GM19035 (cell line): ENCODE measurements around the gene ENDOV.

Experiments used
- ATAC-seq: cut with Tn5 transposase; IDR thresholded peaks from one replicate; pipeline ENCODE4 v1.9.1; 2021; ENCODE audit not compliant: unreplicated experiment

The ENDOV gene

GRCh38 chr17:80480248-80480647, 65.3 kb downstream of the ENDOV start:
- ATAC-seq, result no peak

- ATAC-seq, result no peak
These were observed 66.5 kb downstream of the ENDOV start for GRCh38 chr17:80481284-80482057.

GRCh38 chr17:80482058-80482318, 67.0 kb downstream of the ENDOV start:
- no peak for ATAC-seq

GRCh38 chr17:80482555-80483308, 67.8 kb downstream of the ENDOV start:
- ATAC-seq, result no peak

GRCh38 chr17:80485846-80486245, 70.9 kb downstream of the ENDOV start:
- no peak for ATAC-seq

GRCh38 chr17:80486692-80487091, 71.7 kb downstream of the ENDOV start:
- no peak for ATAC-seq

GRCh38 chr17:80487511-80487910, 72.5 kb downstream of the ENDOV start:
- ATAC-seq, result no peak
